ENCODE measurements around the gene HOXB8.

HOXB8 gene

GRCh38 chr17:48596000-48596734 lies 18.9 kb downstream of the HOXB8 start:
- no peak for DNase-seq (ENCODE audit: low read depth)

GRCh38 chr17:48595278-48595999 lies 19.7 kb downstream of the HOXB8 start:
- no peak for DNase-seq (ENCODE audit: low read depth)

GRCh38 chr17:48594538-48595277 lies 20.4 kb downstream of the HOXB8 start:
- DNase-seq (ENCODE audit: low read depth) = no peak

- peak; percentile 64 for DNase-seq (ENCODE audit: low read depth)
Observed at GRCh38 chr17:48593840-48594537, 21.1 kb downstream of the HOXB8 start.

GRCh38 chr17:48593126-48593829 lies 21.8 kb downstream of the HOXB8 start, which contains the start of gene HOXB5:
Gene HOXB5 (minus strand): TSS chr17:48593779. CDS start chr17:48593682, 97 bp downstream.
- no peak for DNase-seq (ENCODE audit: low read depth)

GRCh38 chr17:48592577-48592976 lies 22.5 kb downstream of the HOXB8 start:
- no peak for DNase-seq (ENCODE audit: low read depth)

GRCh38 chr17:48592057-48592514 lies 23.0 kb downstream of the HOXB8 start:
- DNase-seq (ENCODE audit: low read depth) = no peak

- DNase-seq (ENCODE audit: low read depth) = no peak
Observed at GRCh38 chr17:48591255-48592056, 23.6 kb downstream of the HOXB8 start.

- no peak for DNase-seq (ENCODE audit: low read depth)
Observed at GRCh38 chr17:48590607-48591161, 24.4 kb downstream of the HOXB8 start.

- no peak for DNase-seq (ENCODE audit: low read depth)
Observed at GRCh38 chr17:48589831-48590606, 25.1 kb downstream of the HOXB8 start, which contains the start of gene HOXB3. Gene HOXB3 (minus strand): TSS chr17:48590241. CDS start chr17:48552474, 37,767 bp downstream.

- DNase-seq (ENCODE audit: low read depth) = no peak
Observed at GRCh38 chr17:48589060-48589830, 25.8 kb downstream of the HOXB8 start.

- DNase-seq (ENCODE audit: low read depth) = no peak
Observed at GRCh38 chr17:48588528-48588927, 26.6 kb downstream of the HOXB8 start.

- no peak for DNase-seq (ENCODE audit: low read depth)
Observed at GRCh38 chr17:48588074-48588415, 27.0 kb downstream of the HOXB8 start.

- no peak for DNase-seq (ENCODE audit: low read depth)
Observed at GRCh38 chr17:48587276-48588073, 27.6 kb downstream of the HOXB8 start.

- no peak for DNase-seq (ENCODE audit: low read depth)
Observed at GRCh38 chr17:48586355-48587258, 28.5 kb downstream of the HOXB8 start.

- DNase-seq (ENCODE audit: low read depth) = no peak
Observed at GRCh38 chr17:48584223-48584741, 30.8 kb downstream of the HOXB8 start.
